Naive B cell (primary cell): Measurements from ENCODE around the gene RNF182. TPM values are rescaled to one million over a fixed set of nuclear protein-coding genes. Genes with fewer than 3 reads are reported as not detected.

ENCODE experiments used
- ATAC-seq, 2 donors: fragments of 150-1000 bp; cut with Tn5 transposase; 2 replicates each; pipeline ENCODE4 v1.10.0; 2021; ENCODE audit warnings: low read depth in 2 of 2, mild to moderate bottlenecking in 2 of 2, moderate library complexity in 2 of 2
- DNase-seq: peaks from one replicate; pipeline ENCODE4 v3.0.0; 2022
- H3K27ac Mint-ChIP-seq, 6 donors: one replicate each; pipeline ENCODE4 v1.8.0; 2020 to 2022; ENCODE audit warnings: mild to moderate bottlenecking in 6 of 6, mixed read lengths in 6 of 6, moderate library complexity in 5 of 6, inconsistent platforms in 2 of 6
- H3K27me3 Mint-ChIP-seq, 3 donors: one replicate each; pipeline ENCODE4 v1.8.0; 2021 to 2022; ENCODE audit warnings: mixed read lengths in 3 of 3, mild to moderate bottlenecking in 1 of 3
- H3K36me3 Mint-ChIP-seq, 2 donors: one replicate each; pipeline ENCODE4 v1.8.0; 2020 to 2022; ENCODE audit warnings: mixed read lengths in 2 of 2, inconsistent platforms in 1 of 2, mild to moderate bottlenecking in 1 of 2
- H3K4me1 Mint-ChIP-seq, 3 donors: one replicate each; pipeline ENCODE4 v1.8.0; 2020 to 2022; ENCODE audit warnings: mixed read lengths in 3 of 3, inconsistent platforms in 1 of 3, mild to moderate bottlenecking in 1 of 3, moderate library complexity in 1 of 3
- H3K4me3 Mint-ChIP-seq, 8 donors: one replicate each; pipeline ENCODE4 v1.8.0; 2020 to 2022; ENCODE audit warnings: mild to moderate bottlenecking in 8 of 8, mixed read lengths in 8 of 8, moderate library complexity in 8 of 8, inconsistent platforms in 2 of 8
- H3K9me3 Mint-ChIP-seq, 7 donors: one replicate each; pipeline ENCODE4 v1.8.0; 2020 to 2022; ENCODE audit warnings: mixed read lengths in 7 of 7, mild to moderate bottlenecking in 5 of 7, inconsistent platforms in 2 of 7, moderate library complexity in 1 of 7
- polyA plus RNA-seq, 6 donors: library from polyadenylated mRNA; unstranded; fragments of 300-500 nt; fragmentation: Illumina TruSeq; gene quantifications; one replicate each; pipeline ENCODE4 v1.2.3, GENCODE V29; 2021; ENCODE audit warnings: low read depth in 6 of 6

Gene RNF182
- polyA plus RNA-seq, 6 donors from 2014 or later = not detected

- Mint-ChIP-seq H3K4me1 (peaks cover 0 to 4% (median 0%) of the 10 kb centered on the region in 3 donors), H3K36me3 (no peaks in the 10 kb centered on the region), H3K9me3 (no peaks in the 10 kb centered on the region), H3K27ac (no peak overlapping the region), H3K4me3 (no peak overlapping the region), H3K27me3 (peaks cover 16 to 22% (median 17%) of the 10 kb centered on the region in 3 donors)
- ATAC-seq (no peak), DNase-seq (no peak)
Measured at GRCh38 chr6:13907614-13908215, 17.0 kb upstream of the RNF182 start.

GRCh38 chr6:13908955-13909381 is 15.8 kb upstream of the RNF182 start:
- Mint-ChIP-seq H3K9me3 (no peaks in the 10 kb centered on the region), H3K4me3 (no peak overlapping the region), H3K27ac (no peak overlapping the region), H3K27me3 (peaks cover 3 to 23% (median 4%) of the 10 kb centered on the region in 3 donors), H3K36me3 (no peaks in the 10 kb centered on the region), H3K4me1 (peaks cover 0 to 4% (median 0%) of the 10 kb centered on the region in 3 donors)
- peak; percentile 73 to 87 for ATAC-seq
- peak; percentile 63 for DNase-seq

- Mint-ChIP-seq H3K4me1 (peaks cover 0 to 4% (median 0%) of the 10 kb centered on the region in 3 donors), H3K4me3 (no peak overlapping the region), H3K27ac (no peak overlapping the region), H3K36me3 (no peaks in the 10 kb centered on the region), H3K9me3 (no peaks in the 10 kb centered on the region), H3K27me3 (peaks cover 0 to 22% (median 0%) of the 10 kb centered on the region in 3 donors)
- ATAC-seq = no peak
- no peak for DNase-seq
Measured at GRCh38 chr6:13910443-13910842, 14.3 kb upstream of the RNF182 start.

GRCh38 chr6:13911337-13911736 is 13.4 kb upstream of the RNF182 start:
- no peak overlapping the region for H3K4me3 Mint-ChIP-seq
- DNase-seq = no peak
- H3K27ac Mint-ChIP-seq = peak overlapping the region in 1 of 6 donors; percentile 5
- H3K9me3 Mint-ChIP-seq = no peaks in the 10 kb centered on the region
- ATAC-seq = no peak
- H3K36me3 Mint-ChIP-seq = no peaks in the 10 kb centered on the region
- H3K27me3 Mint-ChIP-seq = peaks cover 0 to 22% (median 0%) of the 10 kb centered on the region in 3 donors
- peaks cover 3 to 4% (median 4%) of the 10 kb centered on the region in 3 donors for H3K4me1 Mint-ChIP-seq

GRCh38 chr6:13913226-13914001 is 11.3 kb upstream of the RNF182 start:
- no peaks in the 10 kb centered on the region for H3K9me3 Mint-ChIP-seq
- no peak overlapping the region for H3K4me3 Mint-ChIP-seq
- no peak for ATAC-seq
- no peak for DNase-seq
- peaks cover 7 to 17% (median 17%) of the 10 kb centered on the region in 3 donors for H3K27me3 Mint-ChIP-seq
- H3K36me3 Mint-ChIP-seq = no peaks in the 10 kb centered on the region
- H3K4me1 Mint-ChIP-seq = peaks cover 3 to 5% (median 4%) of the 10 kb centered on the region in 3 donors
- H3K27ac Mint-ChIP-seq = no peak overlapping the region

GRCh38 chr6:13914351-13914750 is 10.4 kb upstream of the RNF182 start:
- H3K4me1 Mint-ChIP-seq = peaks cover 0 to 5% (median 3%) of the 10 kb centered on the region in 3 donors
- DNase-seq = no peak
- H3K27ac Mint-ChIP-seq = no peak overlapping the region
- no peak overlapping the region for H3K4me3 Mint-ChIP-seq
- H3K27me3 Mint-ChIP-seq = peaks cover 7 to 17% (median 13%) of the 10 kb centered on the region in 3 donors
- no peak for ATAC-seq
- H3K36me3 Mint-ChIP-seq = no peaks in the 10 kb centered on the region
- no peaks in the 10 kb centered on the region for H3K9me3 Mint-ChIP-seq

GRCh38 chr6:13915561-13916229 is 9.1 kb upstream of the RNF182 start:
- Mint-ChIP-seq H3K27ac (no peak overlapping the region), H3K27me3 (peaks cover 7 to 17% (median 13%) of the 10 kb centered on the region in 3 donors), H3K36me3 (no peaks in the 10 kb centered on the region), H3K4me1 (peaks cover 0 to 5% (median 3%) of the 10 kb centered on the region in 3 donors), H3K4me3 (no peak overlapping the region), H3K9me3 (no peaks in the 10 kb centered on the region)
- ATAC-seq = no peak
- no peak for DNase-seq

GRCh38 chr6:13916230-13916944 is 8.4 kb upstream of the RNF182 start:
- H3K27ac Mint-ChIP-seq = peak overlapping the region in 1 of 6 donors; percentile 5
- DNase-seq = no peak
- H3K9me3 Mint-ChIP-seq = no peaks in the 10 kb centered on the region
- H3K4me3 Mint-ChIP-seq = no peak overlapping the region
- ATAC-seq = peak in 1 of 2 donors; percentile 25
- peaks cover 7 to 17% (median 13%) of the 10 kb centered on the region in 3 donors for H3K27me3 Mint-ChIP-seq
- peaks cover 0 to 5% (median 3%) of the 10 kb centered on the region in 3 donors for H3K4me1 Mint-ChIP-seq
- no peaks in the 10 kb centered on the region for H3K36me3 Mint-ChIP-seq

GRCh38 chr6:13917141-13917540 is 7.6 kb upstream of the RNF182 start:
- no peak for ATAC-seq
- peaks cover 7 to 17% (median 13%) of the 10 kb centered on the region in 3 donors for H3K27me3 Mint-ChIP-seq

GRCh38 chr6:13918686-13919250 is 6.0 kb upstream of the RNF182 start:
- no peak overlapping the region for H3K27ac Mint-ChIP-seq
- H3K36me3 Mint-ChIP-seq = no peaks in the 10 kb centered on the region
- peaks cover 11 to 19% (median 19%) of the 10 kb centered on the region in 3 donors for H3K27me3 Mint-ChIP-seq
- no peak for DNase-seq
- H3K4me1 Mint-ChIP-seq = peaks cover 0 to 5% (median 5%) of the 10 kb centered on the region in 3 donors
- H3K9me3 Mint-ChIP-seq = no peaks in the 10 kb centered on the region
- no peak for ATAC-seq
- no peak overlapping the region for H3K4me3 Mint-ChIP-seq

More at GRCh38 chr6:13917141-13917540, 7.6 kb upstream of the RNF182 start:
- Mint-ChIP-seq H3K36me3 (no peaks in the 10 kb centered on the region), H3K4me1 (peaks cover 0 to 5% (median 3%) of the 10 kb centered on the region in 3 donors), H3K27ac (peak overlapping the region in 1 of 6 donors; percentile 2), H3K4me3 (no peak overlapping the region), H3K9me3 (no peaks in the 10 kb centered on the region)
- no peak for DNase-seq

- Mint-ChIP-seq H3K9me3 (no peaks in the 10 kb centered on the region), H3K27ac (no peak overlapping the region), H3K36me3 (no peaks in the 10 kb centered on the region), H3K27me3 (peaks cover 21 to 30% (median 25%) of the 10 kb centered on the region in 3 donors), H3K4me3 (no peak overlapping the region), H3K4me1 (peaks cover 7 to 14% (median 13%) of the 10 kb centered on the region in 3 donors)
- no peak for DNase-seq
- ATAC-seq = no peak
Measured at GRCh38 chr6:13919861-13920260, 4.9 kb upstream of the RNF182 start.

- Mint-ChIP-seq H3K9me3 (no peaks in the 10 kb centered on the region), H3K36me3 (no peaks in the 10 kb centered on the region), H3K4me1 (peaks cover 12 to 18% (median 17%) of the 10 kb centered on the region in 3 donors), H3K4me3 (no peak overlapping the region), H3K27ac (no peak overlapping the region), H3K27me3 (peaks cover 23 to 34% (median 25%) of the 10 kb centered on the region in 3 donors)
- DNase-seq = no peak
- ATAC-seq = no peak
Measured at GRCh38 chr6:13920552-13920951, 4.2 kb upstream of the RNF182 start.
